ENCODE data around the gene FGF2.

GRCh38 chr4:122815248-122815647 is 11.4 kb upstream of the FGF2 start:
- TF ChIP-seq EZH2 (IDR thresholded peaks at IDR 0.05; ENCODE audit: low read depth) = no peak
- TF ChIP-seq CTCF (conservative IDR thresholded peaks at IDR 0.05) = no peak

All from PC-9 (cell line).